AG04450 (cell line): ENCODE measurements around the gene PRDM8. TPM values are rescaled to one million over a fixed set of nuclear protein-coding genes. Genes with fewer than 3 reads are reported as not detected.

Experiments used
- CTCF ChIA-PET: fragments of 300-600, 350-600 bp; formaldehyde crosslinking; extraction: SDS; loops from one replicate; lab custom pipeline; 2022; ENCODE audit warnings: antibody characterized with exemption, inconsistent platforms; lab: Charles Lee
- POLR2A ChIA-PET: fragments of 350-600 bp; formaldehyde crosslinking; extraction: SDS; loops from one replicate; lab custom pipeline; 2021; ENCODE audit warnings: antibody characterized with exemption, inconsistent platforms; lab: Yijun Ruan, JAX
- DNase-seq: peaks from one replicate; pipeline ENCODE4 v3.0.0-alpha.2; 2011; ENCODE audit warnings: low read depth, low spot score
- H3K27ac ChIP-seq: one replicate; pipeline ENCODE4 v1.5.1; 2012; ENCODE audit warnings: low read depth, low read length, control low read depth
- H3K27me3 ChIP-seq: one replicate; pipeline ENCODE4 v1.6.0; 2012; ENCODE audit warnings: low read length; ENCODE audit not compliant: control insufficient read depth, insufficient read depth
- H3K4me3 ChIP-seq: 2 replicates; pipeline ENCODE4 v1.5.1; 2011; ENCODE audit warnings: mild to moderate bottlenecking, low read depth, low read length, control low read depth
- H3K9me3 ChIP-seq: 2 replicates; pipeline ENCODE4 v1.5.1; 2012; ENCODE audit warnings: low read length; ENCODE audit not compliant: control insufficient read depth, insufficient read depth
- CTCF ChIP-seq: IDR thresholded peaks from 2 replicates; pipeline ENCODE4 v1.5.1; 2011; ENCODE audit warnings: low read depth, low read length, control low read depth, inconsistent platforms
- polyA plus RNA-seq: library from polyadenylated mRNA; depleted of rRNA; stranded (reverse); fragments of >200 nt; gene quantifications from 2 replicates; pipeline ENCODE4 v1.2.3, GENCODE V29; 2011

Gene PRDM8
- polyA plus RNA-seq, 1 experiment = 12.8 TPM

GRCh38 chr4:80188801-80189458 lies 8.4 kb upstream of the PRDM8 start:
- no peak for DNase-seq
- no peaks in the 10 kb centered on the region for H3K27me3 ChIP-seq
- peaks cover 5% of the 10 kb centered on the region; the same call in 1 of the 2 replicates for H3K9me3 ChIP-seq
- H3K4me3 ChIP-seq = peak overlapping the region; percentile 48
- TF ChIP-seq CTCF = no peak
- ChIA-PET POLR2A (interaction anchor here (0.5 to 1.4 kb wide), 2 partner anchors 13 to 179 kb away, joined by 3 to 5 read pairs; no protein-coding TSS in a partner anchor), CTCF (interaction anchor here (10.3 kb wide), 1 partner anchor 12 kb away, joined by 82 read pairs; no protein-coding TSS in a partner anchor)
- peak overlapping the region; percentile 31 for H3K27ac ChIP-seq

GRCh38 chr4:80189581-80189955 lies 7.7 kb upstream of the PRDM8 start:
- no peak for DNase-seq
- no peaks in the 10 kb centered on the region for H3K27me3 ChIP-seq
- ChIA-PET POLR2A (interaction anchor here (1.0 to 1.5 kb wide), 2 partner anchors 76 to 117 kb away, joined by 3 to 4 read pairs; partner anchors contain the start of gene ANTXR2), CTCF (interaction anchor here (10.3 kb wide), 1 partner anchor 11 kb away, joined by 82 read pairs; no protein-coding TSS in a partner anchor)
- H3K27ac ChIP-seq = peak overlapping the region; percentile 82
- TF ChIP-seq CTCF = no peak
- peak overlapping the region; percentile 48 for H3K4me3 ChIP-seq
- peaks cover 5% of the 10 kb centered on the region; the same call in 1 of the 2 replicates for H3K9me3 ChIP-seq

- peak overlapping the region; percentile 48 for H3K4me3 ChIP-seq
- TF ChIP-seq CTCF = no peak
- peak overlapping the region; percentile 82 for H3K27ac ChIP-seq
- H3K27me3 ChIP-seq = no peaks in the 10 kb centered on the region
- POLR2A ChIA-PET = interaction anchor here (1.0 to 1.5 kb wide), 2 partner anchors 76 to 117 kb away, joined by 3 to 4 read pairs; partner anchors contain the start of gene ANTXR2
- CTCF ChIA-PET = interaction anchor here (1.1 to 10.3 kb wide), 3 partner anchors 8 to 26 kb away, joined by 3 to 82 read pairs (median 3); no protein-coding TSS in a partner anchor
- DNase-seq = no peak
- peaks cover 5% of the 10 kb centered on the region; the same call in 1 of the 2 replicates for H3K9me3 ChIP-seq
Measured at GRCh38 chr4:80189956-80190677, 7.2 kb upstream of the PRDM8 start.

GRCh38 chr4:80192252-80192866 lies 4.9 kb upstream of the PRDM8 start:
- no peaks in the 10 kb centered on the region for H3K27me3 ChIP-seq
- no peak overlapping the region for H3K4me3 ChIP-seq
- CTCF ChIA-PET = interaction anchor here (1.1 to 1.4 kb wide), 2 partner anchors 9 to 10 kb away, joined by 3 read pairs; no protein-coding TSS in a partner anchor
- H3K9me3 ChIP-seq = peaks cover 5% of the 10 kb centered on the region; the same call in 1 of the 2 replicates
- H3K27ac ChIP-seq = no peak overlapping the region
- DNase-seq = no peak
- TF ChIP-seq CTCF = no peak
- POLR2A ChIA-PET = no interaction called here
